ENCODE measurements around the gene NDST4. TPM values are rescaled to one million over a fixed set of nuclear protein-coding genes. Genes with fewer than 3 reads are reported as not detected.

NDST4 gene
- polyA plus RNA-seq, 1 experiment = not detected

DNA sequence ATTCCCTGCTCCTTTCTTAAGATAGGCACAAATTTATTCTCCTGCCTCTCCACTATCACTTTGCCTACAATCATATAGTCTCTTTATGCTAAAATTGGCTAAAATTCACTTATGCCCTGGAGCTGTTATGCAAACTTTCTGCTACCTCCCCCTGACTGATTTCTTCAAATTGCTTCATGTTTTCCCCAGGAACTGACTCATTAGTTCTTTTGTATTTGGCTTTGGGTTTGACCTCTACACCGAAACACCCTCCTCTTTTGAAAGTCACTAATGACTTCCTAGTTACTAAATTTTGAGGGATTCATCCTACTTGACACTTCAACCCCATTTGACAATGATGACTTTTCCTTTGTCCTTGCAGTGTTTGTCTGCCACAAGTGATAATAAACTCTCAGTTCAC lies 222.6 kb downstream of the NDST4 start:
- H3K4me3 ChIP-seq (ENCODE audit: low read depth, low read length) = no peak overlapping the region
- POLR2A ChIA-PET = no interaction called here
- TF ChIP-seq, protein P1, sequence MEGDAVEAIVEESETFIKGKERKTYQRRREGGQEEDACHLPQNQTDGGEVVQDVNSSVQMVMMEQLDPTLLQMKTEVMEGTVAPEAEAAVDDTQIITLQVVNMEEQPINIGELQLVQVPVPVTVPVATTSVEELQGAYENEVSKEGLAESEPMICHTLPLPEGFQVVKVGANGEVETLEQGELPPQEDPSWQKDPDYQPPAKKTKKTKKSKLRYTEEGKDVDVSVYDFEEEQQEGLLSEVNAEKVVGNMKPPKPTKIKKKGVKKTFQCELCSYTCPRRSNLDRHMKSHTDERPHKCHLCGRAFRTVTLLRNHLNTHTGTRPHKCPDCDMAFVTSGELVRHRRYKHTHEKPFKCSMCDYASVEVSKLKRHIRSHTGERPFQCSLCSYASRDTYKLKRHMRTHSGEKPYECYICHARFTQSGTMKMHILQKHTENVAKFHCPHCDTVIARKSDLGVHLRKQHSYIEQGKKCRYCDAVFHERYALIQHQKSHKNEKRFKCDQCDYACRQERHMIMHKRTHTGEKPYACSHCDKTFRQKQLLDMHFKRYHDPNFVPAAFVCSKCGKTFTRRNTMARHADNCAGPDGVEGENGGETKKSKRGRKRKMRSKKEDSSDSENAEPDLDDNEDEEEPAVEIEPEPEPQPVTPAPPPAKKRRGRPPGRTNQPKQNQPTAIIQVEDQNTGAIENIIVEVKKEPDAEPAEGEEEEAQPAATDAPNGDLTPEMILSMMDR (IDR thresholded peaks at IDR 0.05; ENCODE audit: insufficient read depth, low read depth, low read length) = no peak
- H3K36me3 ChIP-seq (ENCODE audit: control insufficient read depth, insufficient read depth, low read length) = no peaks in the 10 kb centered on the region
- CTCF ChIA-PET = no interaction called here
- no peaks in the 10 kb centered on the region for H3K27me3 ChIP-seq (ENCODE audit: control insufficient read depth, insufficient read depth, low read length)
- DNase-seq (ENCODE audit: low read depth) = no peak

DNA sequence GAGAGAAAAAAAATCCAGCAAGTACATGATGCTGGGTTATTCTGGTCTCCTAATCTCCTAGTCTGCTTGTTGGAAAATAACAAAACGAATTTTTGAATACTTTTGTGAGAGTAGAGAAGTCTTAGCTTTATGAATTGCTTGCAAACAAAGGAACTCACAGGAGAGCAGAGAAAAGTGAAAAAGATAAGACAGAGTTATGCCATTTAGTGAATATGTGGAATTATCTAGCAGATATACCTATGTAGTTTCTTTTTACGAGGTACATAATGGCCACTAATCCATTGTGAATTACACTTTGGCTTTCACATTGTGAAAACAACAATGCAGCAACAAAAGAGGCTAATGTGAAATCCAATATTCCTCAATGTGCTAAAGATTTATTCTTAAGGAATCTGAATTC lies 226.7 kb downstream of the NDST4 start:
- TF ChIP-seq, protein P1 (IDR thresholded peaks at IDR 0.05; ENCODE audit: insufficient read depth, low read depth, low read length) = no peak
- Histone ChIP-seq H3K4me3 (ENCODE audit: low read depth, low read length) (no peak overlapping the region), H3K27me3 (ENCODE audit: control insufficient read depth, insufficient read depth, low read length) (no peaks in the 10 kb centered on the region), H3K36me3 (ENCODE audit: control insufficient read depth, insufficient read depth, low read length) (no peaks in the 10 kb centered on the region)
- CTCF ChIA-PET = interaction anchor here (1.0 kb wide), 1 partner anchor 9 kb away, joined by 5 read pairs; no protein-coding TSS in a partner anchor
- DNase-seq (ENCODE audit: low read depth) = no peak
- POLR2A ChIA-PET = no interaction called here

DNA sequence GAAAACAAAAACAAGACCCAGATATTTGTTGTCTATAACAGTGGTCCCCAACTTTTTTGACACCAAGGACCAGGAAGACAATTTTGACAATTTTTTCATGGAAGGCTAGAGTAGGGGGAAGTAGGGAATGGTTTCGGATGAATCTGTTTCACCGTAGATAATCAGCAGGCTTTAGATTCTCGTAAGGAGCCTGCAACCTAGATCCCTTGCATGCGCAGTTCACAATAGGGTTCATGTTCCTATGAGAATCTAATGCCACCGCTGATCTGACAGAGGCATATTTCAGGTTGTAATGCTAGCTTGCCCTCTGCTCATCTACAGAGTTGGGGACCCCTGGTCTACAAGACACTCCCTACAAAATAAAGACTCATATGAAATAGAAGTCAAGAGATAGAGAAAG lies 229.8 kb downstream of the NDST4 start:
- H3K36me3 ChIP-seq (ENCODE audit: control insufficient read depth, insufficient read depth, low read length) = no peaks in the 10 kb centered on the region
- ChIA-PET POLR2A (no interaction called here), CTCF (no interaction called here)
- TF ChIP-seq, protein P1 (IDR thresholded peaks at IDR 0.05; ENCODE audit: insufficient read depth, low read depth, low read length) = no peak
- DNase-seq (ENCODE audit: low read depth) = no peak
- no peak overlapping the region for H3K4me3 ChIP-seq (ENCODE audit: low read depth, low read length)
- H3K27me3 ChIP-seq (ENCODE audit: control insufficient read depth, insufficient read depth, low read length) = no peaks in the 10 kb centered on the region

DNA sequence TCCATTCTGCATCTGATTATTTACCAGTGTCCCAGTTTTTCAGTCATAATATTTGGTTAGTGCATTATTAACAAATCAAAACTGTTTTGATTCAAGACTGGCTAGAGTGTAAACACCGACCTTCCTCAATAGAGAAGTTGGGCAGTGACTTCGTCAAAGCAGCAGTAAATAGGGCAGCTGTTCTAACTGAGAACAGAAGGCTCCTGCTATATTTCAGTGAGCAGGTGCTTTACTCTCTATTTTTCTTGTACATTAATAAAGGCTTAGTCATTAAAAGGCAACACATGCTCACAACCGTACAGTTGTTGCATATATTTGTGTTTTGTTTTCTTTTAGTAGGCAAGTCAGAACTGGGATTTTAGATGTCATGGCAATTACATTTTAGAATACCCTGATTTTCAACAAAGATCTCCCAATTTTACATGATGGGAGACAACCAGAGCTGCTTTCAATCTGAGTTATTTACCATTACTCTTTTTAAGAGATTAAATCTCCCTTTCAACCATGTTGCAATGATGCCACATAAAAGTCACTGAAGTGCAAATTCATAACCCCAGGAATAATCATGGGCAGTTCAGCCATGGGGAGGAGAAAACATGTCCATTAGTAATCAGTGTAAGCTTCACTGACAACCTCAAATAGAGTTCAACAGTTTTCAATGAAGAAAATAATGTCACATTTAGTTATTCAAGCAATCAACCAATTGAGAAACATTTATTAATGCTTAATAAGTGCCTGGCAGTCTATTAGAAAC lies 233.3 kb downstream of the NDST4 start:
- POLR2A ChIA-PET = no interaction called here
- TF ChIP-seq, protein P1 (IDR thresholded peaks at IDR 0.05; ENCODE audit: insufficient read depth, low read depth, low read length) = no peak
- Histone ChIP-seq H3K27me3 (ENCODE audit: control insufficient read depth, insufficient read depth, low read length) (no peaks in the 10 kb centered on the region), H3K36me3 (ENCODE audit: control insufficient read depth, insufficient read depth, low read length) (no peaks in the 10 kb centered on the region), H3K4me3 (ENCODE audit: low read depth, low read length) (no peak overlapping the region)
- CTCF ChIA-PET = no interaction called here
- no peak for DNase-seq (ENCODE audit: low read depth)

DNA sequence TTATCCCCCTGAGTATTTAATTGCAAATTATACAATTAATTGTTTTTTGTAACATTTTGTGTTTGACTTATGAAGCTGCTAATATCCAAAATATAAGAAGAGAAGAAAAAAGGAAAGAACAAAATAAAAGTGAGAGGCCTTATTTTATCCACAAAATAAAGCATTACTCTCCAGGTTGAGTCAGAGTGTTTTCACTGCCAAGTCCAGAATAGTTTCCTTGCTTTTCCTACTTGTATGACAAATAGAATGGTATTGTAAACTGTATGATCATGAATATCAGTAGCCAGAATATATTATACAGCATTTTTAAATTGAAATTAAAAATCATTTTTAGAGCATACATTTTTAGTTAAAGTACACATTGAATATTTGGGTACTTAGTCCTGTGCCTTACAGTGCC lies 237.8 kb downstream of the NDST4 start:
- Histone ChIP-seq H3K36me3 (ENCODE audit: control insufficient read depth, insufficient read depth, low read length) (no peaks in the 10 kb centered on the region), H3K27me3 (ENCODE audit: control insufficient read depth, insufficient read depth, low read length) (no peaks in the 10 kb centered on the region), H3K4me3 (ENCODE audit: low read depth, low read length) (no peak overlapping the region)
- TF ChIP-seq, protein P1 (IDR thresholded peaks at IDR 0.05; ENCODE audit: insufficient read depth, low read depth, low read length) = no peak
- POLR2A ChIA-PET = no interaction called here
- no peak for DNase-seq (ENCODE audit: low read depth)
- CTCF ChIA-PET = no interaction called here
